Measurements from ENCODE around the gene SMCHD1.

SMCHD1 gene

DNA sequence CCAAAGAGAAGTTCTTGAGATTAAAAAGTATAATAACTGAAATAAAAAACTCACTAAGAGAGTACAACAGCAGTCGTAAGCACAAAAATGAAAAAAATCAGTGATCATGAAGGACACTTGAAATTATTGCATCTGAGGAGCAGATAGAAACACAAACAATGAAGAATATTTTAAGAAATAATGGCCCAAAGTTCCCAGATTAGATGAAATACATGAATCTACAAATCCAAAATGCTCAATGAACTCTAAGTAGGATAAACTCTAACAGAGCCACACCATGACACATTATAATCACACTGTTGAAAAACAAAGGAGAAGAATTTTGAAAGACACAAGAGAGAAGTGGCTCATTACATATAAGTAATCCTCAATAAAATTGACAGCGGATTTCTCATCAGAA, 159.4 kb downstream of the SMCHD1 start:
- DNase-seq (ENCODE audit: low read depth), result no peak
- no peak overlapping the region for H3K4me3 ChIP-seq (ENCODE audit: low read depth, low read length)
- TF ChIP-seq, protein P1, sequence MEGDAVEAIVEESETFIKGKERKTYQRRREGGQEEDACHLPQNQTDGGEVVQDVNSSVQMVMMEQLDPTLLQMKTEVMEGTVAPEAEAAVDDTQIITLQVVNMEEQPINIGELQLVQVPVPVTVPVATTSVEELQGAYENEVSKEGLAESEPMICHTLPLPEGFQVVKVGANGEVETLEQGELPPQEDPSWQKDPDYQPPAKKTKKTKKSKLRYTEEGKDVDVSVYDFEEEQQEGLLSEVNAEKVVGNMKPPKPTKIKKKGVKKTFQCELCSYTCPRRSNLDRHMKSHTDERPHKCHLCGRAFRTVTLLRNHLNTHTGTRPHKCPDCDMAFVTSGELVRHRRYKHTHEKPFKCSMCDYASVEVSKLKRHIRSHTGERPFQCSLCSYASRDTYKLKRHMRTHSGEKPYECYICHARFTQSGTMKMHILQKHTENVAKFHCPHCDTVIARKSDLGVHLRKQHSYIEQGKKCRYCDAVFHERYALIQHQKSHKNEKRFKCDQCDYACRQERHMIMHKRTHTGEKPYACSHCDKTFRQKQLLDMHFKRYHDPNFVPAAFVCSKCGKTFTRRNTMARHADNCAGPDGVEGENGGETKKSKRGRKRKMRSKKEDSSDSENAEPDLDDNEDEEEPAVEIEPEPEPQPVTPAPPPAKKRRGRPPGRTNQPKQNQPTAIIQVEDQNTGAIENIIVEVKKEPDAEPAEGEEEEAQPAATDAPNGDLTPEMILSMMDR (IDR thresholded peaks at IDR 0.05; ENCODE audit: control insufficient read depth, extremely low read depth, insufficient read depth), result no peak

DNA sequence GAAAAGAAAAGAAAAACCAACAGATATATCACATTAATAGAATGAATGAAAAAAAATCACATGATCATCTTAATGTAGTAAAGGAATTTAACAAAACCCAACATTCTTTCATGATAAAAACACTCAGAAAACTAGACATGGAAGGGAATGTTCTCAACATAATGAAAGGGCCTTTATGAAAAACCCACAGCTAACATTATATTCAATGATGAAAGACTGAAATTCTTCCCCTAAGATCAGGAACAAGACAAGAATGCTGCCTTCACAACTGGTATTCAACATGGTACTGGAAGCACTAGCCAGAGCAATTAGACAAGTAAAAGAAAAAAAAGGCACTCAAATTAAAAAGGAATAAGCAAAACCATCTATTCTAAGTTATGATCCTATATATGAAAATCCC, 162.8 kb downstream of the SMCHD1 start:
- H3K4me3 ChIP-seq (ENCODE audit: low read depth, low read length), result no peak overlapping the region
- TF ChIP-seq, protein P1 (IDR thresholded peaks at IDR 0.05; ENCODE audit: control insufficient read depth, extremely low read depth, insufficient read depth), result no peak
- no peak for DNase-seq (ENCODE audit: low read depth)

DNA sequence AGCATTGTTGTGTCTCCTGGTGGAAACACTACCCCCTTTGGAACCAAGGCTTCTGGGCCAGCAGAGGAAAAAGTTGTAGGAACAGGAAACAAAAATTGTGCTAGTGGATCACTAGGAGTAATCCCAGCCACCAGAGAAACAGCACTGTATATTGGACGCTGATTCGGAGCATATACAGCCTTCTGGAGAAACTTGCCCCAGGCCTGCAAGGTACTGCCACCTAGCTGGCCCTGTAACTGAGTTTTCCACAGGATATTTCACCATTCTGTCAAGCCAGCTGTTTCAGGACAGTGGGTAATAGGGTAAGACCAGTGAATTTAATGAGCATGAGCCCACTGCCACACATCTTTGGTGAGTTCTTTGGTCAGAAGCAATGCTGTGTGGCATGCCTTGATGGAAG, 166.2 kb downstream of the SMCHD1 start:
- no peak overlapping the region for H3K4me3 ChIP-seq (ENCODE audit: low read depth, low read length)
- TF ChIP-seq, protein P1 (IDR thresholded peaks at IDR 0.05; ENCODE audit: control insufficient read depth, extremely low read depth, insufficient read depth), result no peak
- no peak for DNase-seq (ENCODE audit: low read depth)

DNA sequence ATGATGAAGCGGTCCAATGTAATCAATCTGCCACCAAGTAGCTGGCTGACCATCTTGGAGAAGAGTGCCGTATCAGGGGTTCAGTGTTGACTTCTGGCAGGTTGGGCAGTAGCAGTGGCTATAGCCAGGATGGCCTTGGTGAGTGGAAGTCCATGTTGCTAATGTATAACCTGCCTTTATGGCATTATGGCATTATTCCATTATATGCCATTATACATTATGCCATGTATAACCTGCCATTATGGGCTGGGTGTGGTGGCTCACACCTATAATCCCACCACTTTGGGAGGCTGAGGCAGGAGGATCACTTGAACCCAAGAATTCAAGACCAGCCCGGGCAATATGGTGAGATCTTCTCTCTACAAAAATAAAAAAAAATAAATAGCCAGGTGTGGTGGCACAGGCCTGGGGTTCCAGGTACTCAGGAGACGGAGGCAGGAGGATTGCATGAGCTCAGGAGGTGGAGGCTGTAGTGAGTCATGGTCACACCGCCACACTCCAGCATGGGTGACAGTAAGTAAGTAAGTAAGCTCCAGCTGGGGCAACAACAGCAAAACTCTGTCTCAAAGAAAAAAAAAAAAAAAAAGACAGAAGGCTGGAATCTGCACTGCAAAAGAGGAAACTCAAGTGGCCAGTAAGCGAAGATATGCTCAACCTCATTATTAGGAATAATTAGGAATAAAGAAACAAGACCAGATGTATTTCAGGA, 166.8 kb downstream of the SMCHD1 start:
- no peak overlapping the region for H3K4me3 ChIP-seq (ENCODE audit: low read depth, low read length)
- TF ChIP-seq, protein P1 (IDR thresholded peaks at IDR 0.05; ENCODE audit: control insufficient read depth, extremely low read depth, insufficient read depth), result no peak
- no peak for DNase-seq (ENCODE audit: low read depth)

DNA sequence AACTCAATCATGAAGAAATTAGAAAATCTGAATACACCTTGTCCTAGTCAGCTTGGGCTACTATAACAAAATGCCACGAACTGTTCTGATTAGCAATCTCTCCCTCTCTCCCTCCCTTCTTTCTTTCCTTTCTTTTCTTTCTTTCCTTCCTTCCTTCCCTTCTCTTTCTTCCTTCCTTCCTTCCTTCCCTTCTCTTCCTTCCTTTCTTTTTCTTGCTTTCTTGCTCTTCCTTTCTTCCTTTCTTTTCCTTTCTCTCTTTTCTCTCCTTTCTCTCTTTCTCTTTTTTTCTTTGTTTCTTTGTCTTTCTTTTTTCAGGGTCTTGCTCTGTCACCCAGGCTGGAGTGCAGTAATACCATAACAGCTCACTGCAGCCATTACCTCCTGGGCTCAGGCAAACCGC, 167.7 kb downstream of the SMCHD1 start:
- no peak for DNase-seq (ENCODE audit: low read depth)
- TF ChIP-seq, protein P1 (IDR thresholded peaks at IDR 0.05; ENCODE audit: control insufficient read depth, extremely low read depth, insufficient read depth), result no peak
- H3K4me3 ChIP-seq (ENCODE audit: low read depth, low read length), result no peak overlapping the region

DNA sequence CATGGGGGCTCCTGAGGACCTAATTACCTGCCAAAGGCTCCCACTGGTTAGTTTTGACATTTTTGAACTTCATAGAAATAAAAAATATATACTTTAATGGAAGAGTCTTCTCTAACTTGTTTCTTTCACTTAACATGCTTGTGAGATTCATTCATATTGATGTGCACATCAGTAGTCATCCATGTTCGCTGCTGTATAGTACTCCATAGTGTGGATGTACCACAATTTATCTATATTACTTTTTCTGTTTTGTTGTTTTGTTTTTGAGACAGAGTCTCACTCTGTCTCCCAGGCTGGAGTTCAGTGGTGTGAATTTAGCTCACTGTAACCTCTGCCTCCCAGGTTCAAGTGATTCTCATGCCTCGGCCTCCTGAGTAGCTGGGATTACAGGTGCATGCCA, 168.4 kb downstream of the SMCHD1 start:
- TF ChIP-seq, protein P1 (IDR thresholded peaks at IDR 0.05; ENCODE audit: control insufficient read depth, extremely low read depth, insufficient read depth), result no peak
- no peak overlapping the region for H3K4me3 ChIP-seq (ENCODE audit: low read depth, low read length)
- DNase-seq (ENCODE audit: low read depth), result no peak

DNA sequence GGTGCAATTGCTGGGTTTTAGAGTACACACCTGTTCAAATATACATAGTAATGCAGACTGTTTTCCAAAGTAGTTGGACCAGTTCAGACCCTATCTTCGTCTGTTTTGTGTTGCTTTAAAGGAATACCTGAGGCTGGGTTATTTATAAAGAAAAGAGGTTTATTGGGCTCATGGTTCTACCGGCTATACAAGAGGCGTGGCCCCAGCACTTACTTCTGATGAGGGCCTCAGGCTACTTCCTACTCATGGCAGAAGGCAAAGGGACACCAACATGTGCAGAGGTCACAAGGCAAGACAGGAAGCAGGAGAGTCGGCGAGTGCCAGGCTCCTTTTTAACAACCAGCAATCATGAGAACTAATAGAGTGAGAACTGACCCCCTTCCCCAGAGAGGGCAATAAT, 169.3 kb downstream of the SMCHD1 start:
- no peak overlapping the region for H3K4me3 ChIP-seq (ENCODE audit: low read depth, low read length)
- no peak for DNase-seq (ENCODE audit: low read depth)
- TF ChIP-seq, protein P1 (IDR thresholded peaks at IDR 0.05; ENCODE audit: control insufficient read depth, extremely low read depth, insufficient read depth), result no peak
